Tibial nerve (tissue), 3 donors: ENCODE results near the gene ZNF502.

ENCODE experiments used
- CTCF ChIP-seq, 5 experiments: fragments of 200-600 bp in 3 of 5; fragments of 450-650 bp in 2 of 5; sonication (generic) in 3 of 5; IDR thresholded peaks; one replicate each; pipeline ENCODE4 v1.5.1; 2016 to 2019; ENCODE audit warnings: antibody characterized with exemption in 5 of 5, mild to moderate bottlenecking in 3 of 5, moderate library complexity in 2 of 5
- POLR2A ChIP-seq, 2 donors: fragments of 450-650 bp; IDR thresholded peaks; one replicate each; pipeline ENCODE4 v1.6.1; 2017; ENCODE audit warnings: antibody characterized with exemption in 2 of 2, mild to moderate bottlenecking in 2 of 2, moderate library complexity in 2 of 2

- TF ChIP-seq POLR2A (IDR thresholded peaks at IDR 0.05) (no peak), CTCF (IDR thresholded peaks at IDR 0.05) (no peak)
These were observed 27.2 kb upstream of the ZNF502 start for GRCh38 chr3:44685128-44685800.
